Measurements from ENCODE around the gene PPIL1.

DNA sequence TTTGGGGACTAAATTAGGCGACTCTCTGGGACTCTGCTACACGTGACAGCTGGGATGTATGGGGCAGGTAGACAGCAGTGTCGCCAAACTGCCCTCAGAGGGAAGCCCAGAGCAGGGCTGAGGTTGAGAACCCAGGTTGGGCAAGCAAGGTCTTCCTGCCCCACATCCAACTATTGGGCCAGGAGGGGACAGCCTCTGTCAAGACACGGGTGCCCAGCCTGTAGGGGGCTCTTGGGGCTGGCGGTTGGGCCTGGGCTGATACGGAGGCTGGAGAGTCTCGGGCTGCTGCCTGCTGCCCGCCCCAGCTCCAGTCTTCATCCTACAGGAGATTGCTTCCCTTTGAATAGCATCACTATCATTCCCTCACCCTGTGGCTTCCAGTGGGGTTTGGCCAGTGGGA, 68.7 kb downstream of the PPIL1 start:
- TF ChIP-seq CTCF (IDR thresholded peaks at IDR 0.05; ENCODE audit: low read length): no peak
- TF ChIP-seq EZH2 (optimal IDR thresholded peaks at IDR 0.05; ENCODE audit: low read depth, low read length): no peak

Measured in MM.1S (cell line).